ENCODE results near the gene EPOP. TPM values are rescaled to one million over a fixed set of nuclear protein-coding genes. Genes with fewer than 3 reads are reported as not detected.

EPOP gene
- total RNA-seq, 1 donor from 2014 or later, result 8.0 TPM

GRCh38 chr17:38702916-38703741 lies 28.4 kb upstream of the EPOP start:
- Mint-ChIP-seq H3K4me1 (peaks cover 46% of the 10 kb centered on the region), H3K36me3 (no peaks in the 10 kb centered on the region), H3K27me3 (ENCODE audit: insufficient read depth, low read depth) (peaks cover 13% of the 10 kb centered on the region), H3K27ac (no peak overlapping the region), H3K4me3 (peak overlapping the region; percentile 93), H3K9me3 (no peaks in the 10 kb centered on the region)
- peaks cover 43% of the 10 kb centered on the region for H4K20me1 ChIP-seq (ENCODE audit: low read depth)
- no peak overlapping the region for H2AFZ ChIP-seq (replicated peaks)
- H3K4me3 ChIP-seq, result peak overlapping the region; percentile 87
- peak; percentile 84 for TF ChIP-seq EZH2phosphoT487 (IDR thresholded peaks at IDR 0.05)
- peak; percentile 34 for TF ChIP-seq EZH2 (IDR thresholded peaks at IDR 0.05)
- no peak for TF ChIP-seq CTCF (IDR thresholded peaks at IDR 0.05)
- H3K27ac ChIP-seq, result no peak overlapping the region
- H3K27me3 ChIP-seq, result peaks cover 94% of the 10 kb centered on the region
- peaks cover 20% of the 10 kb centered on the region for H3K4me1 ChIP-seq
- DNase-seq (ENCODE audit: low spot score), result no peak
- no peaks in the 10 kb centered on the region for H3K79me2 ChIP-seq (ENCODE audit: low read depth)
- peak overlapping the region; percentile 98 for H3K4me2 ChIP-seq
- H3F3A ChIP-seq (ENCODE audit: low read depth), result peaks cover 58% of the 10 kb centered on the region
- no peaks in the 10 kb centered on the region for H3K36me3 ChIP-seq
- no peak overlapping the region for H3K9ac ChIP-seq
- H3K9me3 ChIP-seq (ENCODE audit: low read depth), result no peaks in the 10 kb centered on the region

DNA sequence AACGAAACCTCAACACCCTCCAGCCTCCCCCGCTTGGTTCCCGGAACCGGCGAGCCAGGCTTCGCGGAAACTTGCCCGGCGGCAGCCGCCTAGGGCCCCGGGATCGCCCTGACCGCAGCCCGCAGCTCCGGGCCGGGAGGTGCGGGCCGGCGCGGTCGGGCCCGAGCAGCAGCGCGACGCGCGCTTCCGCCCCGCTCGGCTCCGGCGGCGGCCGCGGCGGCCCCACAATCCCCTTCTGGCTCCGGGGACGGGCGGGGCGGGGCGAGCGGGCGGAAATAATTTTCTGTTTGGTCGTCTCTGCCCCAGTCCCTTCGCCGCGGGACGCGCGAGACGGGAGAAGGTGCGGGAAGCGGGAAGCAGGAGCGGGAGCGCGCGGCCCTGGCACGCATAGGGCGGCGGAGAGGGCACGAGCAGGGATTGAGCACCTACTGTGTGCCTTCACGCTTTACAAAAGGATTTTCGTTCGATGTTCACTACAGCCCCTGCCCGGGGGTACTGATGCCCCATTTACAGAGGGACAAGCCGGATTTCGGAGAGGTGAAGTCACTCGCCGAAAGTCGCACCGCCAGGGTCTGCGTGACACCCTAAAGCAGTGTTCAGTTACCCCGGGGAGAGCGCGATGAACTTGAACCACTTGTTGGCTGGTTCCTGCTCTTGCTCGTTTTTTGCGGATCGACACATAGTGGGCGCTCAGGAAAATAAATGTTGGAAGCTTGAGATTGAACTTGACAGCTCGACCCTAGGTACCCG lies 27.6 kb upstream of the EPOP start:
- Histone ChIP-seq H3K27me3 (peaks cover 95% of the 10 kb centered on the region), H3K9ac (no peak overlapping the region)
- H3K4me1 Mint-ChIP-seq, result peaks cover 39% of the 10 kb centered on the region

More for the DNA sequence above, 27.6 kb upstream of the EPOP start:
- Histone ChIP-seq H3K27ac (no peak overlapping the region), H3F3A (ENCODE audit: low read depth) (peaks cover 60% of the 10 kb centered on the region), H3K4me1 (peaks cover 20% of the 10 kb centered on the region), H3K4me2 (peak overlapping the region; percentile 83), H2AFZ (replicated peaks) (peak overlapping the region; percentile 87), H3K79me2 (ENCODE audit: low read depth) (no peaks in the 10 kb centered on the region), H3K36me3 (no peaks in the 10 kb centered on the region), H3K4me3 (peak overlapping the region; percentile 60), H3K9me3 (ENCODE audit: low read depth) (no peaks in the 10 kb centered on the region), H4K20me1 (ENCODE audit: low read depth) (peaks cover 42% of the 10 kb centered on the region)
- no peak overlapping the region for H3K27ac Mint-ChIP-seq
- peak overlapping the region; percentile 93 for H3K4me3 Mint-ChIP-seq
- H3K27me3 Mint-ChIP-seq (ENCODE audit: insufficient read depth, low read depth), result peaks cover 18% of the 10 kb centered on the region
- DNase-seq (ENCODE audit: low spot score), result peak; percentile 90
- no peaks in the 10 kb centered on the region for H3K9me3 Mint-ChIP-seq
- H3K36me3 Mint-ChIP-seq, result no peaks in the 10 kb centered on the region
- TF ChIP-seq EZH2phosphoT487 (IDR thresholded peaks at IDR 0.05) (no peak), CTCF (IDR thresholded peaks at IDR 0.05) (no peak), EZH2 (IDR thresholded peaks at IDR 0.05) (no peak)

Measured in neural progenitor cell (in vitro differentiated cells).